MM.1S (cell line): ENCODE measurements around the gene GATAD2B.

ENCODE experiments used
- DNase-seq: peaks from one replicate; pipeline ENCODE4 v3.0.0-alpha.2; 2015
- H2AFZ ChIP-seq: fragments of 300-600 bp; sonication (generic); 2 replicates; pipeline ENCODE4 v1.6.0; 2016; ENCODE audit warnings: antibody characterized with exemption, low read length
- H3F3A ChIP-seq: fragments of 300-600 bp; sonication (generic); 2 replicates; pipeline ENCODE4 v1.6.1; 2016; ENCODE audit warnings: mild to moderate bottlenecking, antibody characterized with exemption, low read length, moderate library complexity, mixed read lengths; ENCODE audit not compliant: insufficient read depth
- H3K27ac ChIP-seq: fragments of 300-600 bp; sonication (generic); 2 replicates; pipeline ENCODE4 v1.5.1; 2016; ENCODE audit warnings: mild to moderate bottlenecking, low read length
- H3K27me3 ChIP-seq: fragments of 300-600 bp; sonication (generic); replicated peaks from 2 replicates; pipeline ENCODE4 v1.6.0; 2016; ENCODE audit warnings: low read length; ENCODE audit not compliant: insufficient read depth
- H3K36me3 ChIP-seq: fragments of 300-600 bp; sonication (generic); replicated peaks from 2 replicates; pipeline ENCODE4 v1.6.1; 2016; ENCODE audit warnings: mild to moderate bottlenecking, low read length, mixed read lengths; ENCODE audit not compliant: insufficient read depth
- H3K4me1 ChIP-seq: fragments of 300-600 bp; sonication (generic); 2 replicates; pipeline ENCODE4 v1.6.1; 2016; ENCODE audit warnings: low read length, mixed read lengths
- H3K4me2 ChIP-seq: fragments of 300-600 bp; sonication (generic); 2 replicates; pipeline ENCODE4 v1.6.0; 2016; ENCODE audit warnings: low read depth, low read length
- H3K4me3 ChIP-seq: fragments of 300-600 bp; sonication (generic); 2 replicates; pipeline ENCODE4 v1.5.1; 2016; ENCODE audit warnings: low read length, mixed read lengths
- H3K79me2 ChIP-seq: fragments of 300-600 bp; sonication (generic); 2 replicates; pipeline ENCODE4 v1.6.1; 2016; ENCODE audit warnings: mixed run types, low read length, mixed read lengths
- H3K9ac ChIP-seq: fragments of 300-600 bp; sonication (generic); 2 replicates; pipeline ENCODE4 v1.6.1; 2016; ENCODE audit warnings: low read length, mixed read lengths
- H3K9me2 ChIP-seq: fragments of 300-600 bp; sonication (generic); replicated peaks from 2 replicates; pipeline ENCODE4 v1.6.1; 2016; ENCODE audit warnings: mild to moderate bottlenecking, low read length, mixed read lengths; ENCODE audit not compliant: insufficient read depth
- H3K9me3 ChIP-seq: fragments of 300-600 bp; sonication (generic); replicated peaks from 2 replicates; pipeline ENCODE4 v1.6.1; 2016; ENCODE audit warnings: mild to moderate bottlenecking, low read length, mixed read lengths; ENCODE audit not compliant: insufficient read depth
- H4K20me1 ChIP-seq: fragments of 300-600 bp; sonication (generic); 2 replicates; pipeline ENCODE4 v1.6.1; 2016; ENCODE audit warnings: mild to moderate bottlenecking, low read length, moderate library complexity, mixed read lengths; ENCODE audit not compliant: insufficient read depth
- CTCF ChIP-seq: fragments of 300-600 bp; sonication (generic); IDR thresholded peaks from 2 replicates; pipeline ENCODE4 v1.5.1; 2016; ENCODE audit warnings: antibody characterized with exemption, low read length, mixed read lengths
- EZH2 ChIP-seq: fragments of 300-600 bp; sonication (generic); optimal IDR thresholded peaks from 2 replicates; pipeline ENCODE3; 2017; ENCODE audit warnings: low read depth, mild to moderate bottlenecking, antibody characterized with exemption, low read length, mixed read lengths
- EZH2phosphoT487 ChIP-seq: fragments of 300-600 bp; sonication (generic); IDR thresholded peaks from 2 replicates; pipeline ENCODE4 v1.6.1; 2018; ENCODE audit warnings: antibody characterized with exemption, low read length

The GATAD2B gene

GRCh38 chr1:153804112-153804511 lies 118.7 kb downstream of the GATAD2B start:
- Histone ChIP-seq H3K27ac (no peak overlapping the region), H3K27me3 (no peaks in the 10 kb centered on the region), H3K9me2 (no peaks in the 10 kb centered on the region), H3K4me1 (peaks cover 24% of the 10 kb centered on the region), H2AFZ (no peak overlapping the region), H3K79me2 (peaks cover 5% of the 10 kb centered on the region; the same call in 1 of the 2 replicates), H3K9me3 (no peaks in the 10 kb centered on the region), H3K9ac (no peak overlapping the region), H3F3A (peaks cover 14% of the 10 kb centered on the region), H3K4me2 (no peak overlapping the region), H3K4me3 (no peak overlapping the region), H3K36me3 (no peaks in the 10 kb centered on the region), H4K20me1 (peaks cover 4% of the 10 kb centered on the region)
- no peak for DNase-seq
- TF ChIP-seq CTCF, result no peak

GRCh38 chr1:153803470-153804056 lies 119.2 kb downstream of the GATAD2B start:
- Histone ChIP-seq H3K27me3 (no peaks in the 10 kb centered on the region), H3K27ac (no peak overlapping the region), H3F3A (peaks cover 14% of the 10 kb centered on the region), H3K79me2 (peaks cover 5% of the 10 kb centered on the region; the same call in 1 of the 2 replicates), H3K4me3 (no peak overlapping the region), H3K4me2 (no peak overlapping the region), H3K4me1 (peaks cover 24% of the 10 kb centered on the region), H3K36me3 (no peaks in the 10 kb centered on the region), H3K9me2 (no peaks in the 10 kb centered on the region), H4K20me1 (peaks cover 4% of the 10 kb centered on the region), H3K9me3 (no peaks in the 10 kb centered on the region), H2AFZ (no peak overlapping the region), H3K9ac (no peak overlapping the region)
- TF ChIP-seq EZH2phosphoT487 (no peak), EZH2 (no peak), CTCF (no peak)
- no peak for DNase-seq

GRCh38 chr1:153801786-153802697 lies 120.7 kb downstream of the GATAD2B start:
- Histone ChIP-seq H3K79me2 (peaks cover 5% of the 10 kb centered on the region; the same call in 1 of the 2 replicates), H3K36me3 (no peaks in the 10 kb centered on the region), H3K9me2 (no peaks in the 10 kb centered on the region), H3K9me3 (no peaks in the 10 kb centered on the region), H3K27me3 (no peaks in the 10 kb centered on the region), H3K4me3 (no peak overlapping the region), H3F3A (peaks cover 14% of the 10 kb centered on the region), H2AFZ (no peak overlapping the region), H4K20me1 (peaks cover 4% of the 10 kb centered on the region), H3K27ac (no peak overlapping the region), H3K4me1 (peaks cover 24% of the 10 kb centered on the region), H3K9ac (no peak overlapping the region), H3K4me2 (no peak overlapping the region)
- TF ChIP-seq EZH2 (no peak), CTCF (no peak), EZH2phosphoT487 (no peak)
- DNase-seq, result no peak
